ENCODE results near the gene DDX10. TPM values are rescaled to one million over a fixed set of nuclear protein-coding genes. Genes with fewer than 3 reads are reported as not detected.

The DDX10 gene
- polyA plus RNA-seq, 1 donor (not counting 4 experiments of a cell fraction or from before 2014, with no cell fraction given): 32.3 TPM

DNA sequence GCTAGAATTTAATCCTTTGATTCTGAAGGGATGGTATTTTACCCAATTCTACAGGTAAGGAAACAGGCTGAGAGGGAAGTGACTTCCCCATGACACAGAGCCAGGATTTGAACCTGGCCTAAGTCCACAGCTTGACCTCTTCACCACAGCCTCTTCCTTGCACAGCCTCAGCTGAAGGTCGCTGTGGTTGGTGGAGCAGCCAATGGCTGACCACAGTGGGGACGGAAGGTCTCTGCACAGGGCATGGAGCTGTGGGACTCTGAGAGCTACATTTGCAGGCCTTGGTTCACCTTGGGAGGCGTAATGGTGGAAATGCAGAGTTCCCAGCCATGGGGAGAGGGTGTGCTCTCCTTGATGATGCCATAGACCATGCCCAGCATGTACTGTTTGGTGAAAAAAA lies 295.0 kb downstream of the DDX10 start:
- H4K20me1 ChIP-seq (ENCODE audit: control insufficient read depth, extremely low read depth, insufficient read depth, low read length): no peaks in the 10 kb centered on the region
- no peak overlapping the region for H3K4me3 ChIP-seq (ENCODE audit: control insufficient read depth in 2 of 3, extremely low read depth in 1 of 3, insufficient read depth in 2 of 3, low read depth in 1 of 3, low read length in 3 of 3)
- no peaks in the 10 kb centered on the region for H3K36me3 ChIP-seq (ENCODE audit: control insufficient read depth in 2 of 2, extremely low read depth in 1 of 2, insufficient read depth in 2 of 2, low read length in 2 of 2)
- no peak for DNase-seq (ENCODE audit: low read depth, low spot score)
- H3K27me3 ChIP-seq (ENCODE audit: control insufficient read depth, extremely low read depth, insufficient read depth, low read length): no peaks in the 10 kb centered on the region
- no peak overlapping the region for H3K9ac ChIP-seq (ENCODE audit: control insufficient read depth, extremely low read depth, insufficient read depth, low read length)
- no peak for TF ChIP-seq EZH2 (IDR thresholded peaks at IDR 0.05; ENCODE audit: low read length)
- TF ChIP-seq, protein P1, sequence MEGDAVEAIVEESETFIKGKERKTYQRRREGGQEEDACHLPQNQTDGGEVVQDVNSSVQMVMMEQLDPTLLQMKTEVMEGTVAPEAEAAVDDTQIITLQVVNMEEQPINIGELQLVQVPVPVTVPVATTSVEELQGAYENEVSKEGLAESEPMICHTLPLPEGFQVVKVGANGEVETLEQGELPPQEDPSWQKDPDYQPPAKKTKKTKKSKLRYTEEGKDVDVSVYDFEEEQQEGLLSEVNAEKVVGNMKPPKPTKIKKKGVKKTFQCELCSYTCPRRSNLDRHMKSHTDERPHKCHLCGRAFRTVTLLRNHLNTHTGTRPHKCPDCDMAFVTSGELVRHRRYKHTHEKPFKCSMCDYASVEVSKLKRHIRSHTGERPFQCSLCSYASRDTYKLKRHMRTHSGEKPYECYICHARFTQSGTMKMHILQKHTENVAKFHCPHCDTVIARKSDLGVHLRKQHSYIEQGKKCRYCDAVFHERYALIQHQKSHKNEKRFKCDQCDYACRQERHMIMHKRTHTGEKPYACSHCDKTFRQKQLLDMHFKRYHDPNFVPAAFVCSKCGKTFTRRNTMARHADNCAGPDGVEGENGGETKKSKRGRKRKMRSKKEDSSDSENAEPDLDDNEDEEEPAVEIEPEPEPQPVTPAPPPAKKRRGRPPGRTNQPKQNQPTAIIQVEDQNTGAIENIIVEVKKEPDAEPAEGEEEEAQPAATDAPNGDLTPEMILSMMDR (optimal IDR thresholded peaks at IDR 0.05 in 1 of 3, IDR thresholded peaks at IDR 0.05 in 1 of 3, conservative IDR thresholded peaks at IDR 0.05 in 1 of 3; ENCODE audit: extremely low read depth in 1 of 3, insufficient read depth in 2 of 3, low read length in 3 of 3): no peak
- no peaks in the 10 kb centered on the region for H3K79me2 ChIP-seq (ENCODE audit: control insufficient read depth, insufficient read depth, low read length)
- no peaks in the 10 kb centered on the region for H3K9me1 ChIP-seq (ENCODE audit: control insufficient read depth, extremely low read depth, insufficient read depth, low read length)
- no peak for FAIRE-seq
- peaks cover 22% of the 10 kb centered on the region for H3K4me1 ChIP-seq (ENCODE audit: control insufficient read depth, extremely low read depth, insufficient read depth, low read length)
- no peak overlapping the region for H3K27ac ChIP-seq (ENCODE audit: control insufficient read depth, insufficient read depth, low read length)
- no peak overlapping the region for H3K4me2 ChIP-seq (ENCODE audit: control insufficient read depth, extremely low read depth, insufficient read depth, low read depth, low read length)
- no peaks in the 10 kb centered on the region for H3K9me3 ChIP-seq (ENCODE audit: control insufficient read depth, low read depth, low read length)
- dilution Hi-C loops (cut with MboI; ENCODE audit: extremely low pct_ligation_motif_present, low sequenced_read_pairs): no loop called here
- H2AFZ ChIP-seq (ENCODE audit: control insufficient read depth, low read length): no peak overlapping the region

DNA sequence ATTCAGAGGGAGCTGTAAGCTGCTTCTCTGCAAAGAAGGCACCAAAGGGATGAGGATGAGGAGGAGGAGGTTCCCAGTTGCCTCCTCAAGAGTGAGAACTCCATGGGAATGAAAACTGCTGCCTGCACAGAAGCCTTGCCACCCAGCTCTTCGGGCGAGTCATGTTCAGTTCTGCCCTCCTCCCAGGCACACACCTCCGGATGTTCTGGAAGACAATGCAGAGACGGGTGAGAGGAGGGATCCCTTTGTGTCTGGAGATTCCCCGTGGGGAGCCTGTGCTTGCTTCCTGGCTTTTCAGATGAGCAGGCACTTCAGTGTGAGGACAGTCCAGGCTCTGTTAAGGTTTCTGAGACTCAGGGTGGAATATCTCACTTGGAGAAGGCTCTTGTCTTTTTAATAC lies 295.6 kb downstream of the DDX10 start:
- Histone ChIP-seq H3K9me1 (ENCODE audit: control insufficient read depth, extremely low read depth, insufficient read depth, low read length) (no peaks in the 10 kb centered on the region), H2AFZ (ENCODE audit: control insufficient read depth, low read length) (peak overlapping the region; percentile 16), H3K36me3 (ENCODE audit: control insufficient read depth in 2 of 2, extremely low read depth in 1 of 2, insufficient read depth in 2 of 2, low read length in 2 of 2) (no peaks in the 10 kb centered on the region), H3K9me3 (ENCODE audit: control insufficient read depth, low read depth, low read length) (no peaks in the 10 kb centered on the region), H3K4me1 (ENCODE audit: control insufficient read depth, extremely low read depth, insufficient read depth, low read length) (peaks cover 22% of the 10 kb centered on the region), H3K27ac (ENCODE audit: control insufficient read depth, insufficient read depth, low read length) (no peak overlapping the region), H3K27me3 (ENCODE audit: control insufficient read depth, extremely low read depth, insufficient read depth, low read length) (no peaks in the 10 kb centered on the region), H4K20me1 (ENCODE audit: control insufficient read depth, extremely low read depth, insufficient read depth, low read length) (no peaks in the 10 kb centered on the region), H3K79me2 (ENCODE audit: control insufficient read depth, insufficient read depth, low read length) (no peaks in the 10 kb centered on the region), H3K4me2 (ENCODE audit: control insufficient read depth, extremely low read depth, insufficient read depth, low read depth, low read length) (no peak overlapping the region), H3K9ac (ENCODE audit: control insufficient read depth, extremely low read depth, insufficient read depth, low read length) (no peak overlapping the region), H3K4me3 (ENCODE audit: control insufficient read depth in 2 of 3, extremely low read depth in 1 of 3, insufficient read depth in 2 of 3, low read depth in 1 of 3, low read length in 3 of 3) (no peak overlapping the region)
- TF ChIP-seq, protein P1 (optimal IDR thresholded peaks at IDR 0.05 in 1 of 3, IDR thresholded peaks at IDR 0.05 in 1 of 3, conservative IDR thresholded peaks at IDR 0.05 in 1 of 3; ENCODE audit: extremely low read depth in 1 of 3, insufficient read depth in 2 of 3, low read length in 3 of 3): no peak
- TF ChIP-seq EZH2 (IDR thresholded peaks at IDR 0.05; ENCODE audit: low read length): no peak
- dilution Hi-C loops (cut with MboI; ENCODE audit: extremely low pct_ligation_motif_present, low sequenced_read_pairs): no loop called here
- FAIRE-seq (peak; percentile 36), DNase-seq (ENCODE audit: low read depth, low spot score) (no peak)
